ENCODE data around the gene MICU2.

- TF ChIP-seq CTCF (conservative IDR thresholded peaks at IDR 0.05; ENCODE audit: low read depth, low read length) (0 out of 2 replicates have a peak, but pooled peaks have one; percentile 31), BHLHE40 (IDR thresholded peaks at IDR 0.05; ENCODE audit: low read depth, low read length) (no peak), MXI1 (IDR thresholded peaks at IDR 0.05; ENCODE audit: borderline replicate concordance, low read depth, low read length) (no peak), FOS (IDR thresholded peaks at IDR 0.05; ENCODE audit: low read depth, low read length) (no peak)
Measured at GRCh38 chr13:21557995-21558394, 46.0 kb downstream of the MICU2 start.

Data from IMR-90 (cell line).